SK-N-SH (cell line): ENCODE data around the gene GRB10. TPM values are rescaled to one million over a fixed set of nuclear protein-coding genes. Genes with fewer than 3 reads are reported as not detected.

Experiments used
- CTCF ChIA-PET: fragments of 300-600, 350-600 bp; formaldehyde crosslinking; extraction: SDS; loops from one replicate; lab custom pipeline; 2021; lab: Yijun Ruan, JAX
- POLR2A ChIA-PET: fragments of 350-600 bp; sonication (Branson Sonifier 250); formaldehyde crosslinking; extraction: SDS; loops from one replicate; lab custom pipeline; 2020; ENCODE audit warnings: antibody characterized with exemption, inconsistent platforms; lab: Yijun Ruan, JAX
- DNase-seq: peaks from one replicate; pipeline ENCODE4 v3.0.0; 2012
- H2AFZ ChIP-seq: fragments of 200-600 bp; sonication (generic); 2 replicates; pipeline ENCODE4 v1.8.1; 2016; ENCODE audit warnings: antibody characterized with exemption, mild to moderate bottlenecking, low read depth
- H3F3A ChIP-seq: fragments of 200-600 bp; sonication (generic); replicated peaks from 2 replicates; pipeline ENCODE3; 2016; ENCODE audit warnings: antibody characterized with exemption, mild to moderate bottlenecking; ENCODE audit not compliant: insufficient read depth
- H3K27ac ChIP-seq, 2 experiments: fragments of 200-500 bp in 1 of 2; fragments of 200-600 bp in 1 of 2; sonication (Bioruptor generic) in 1 of 2; sonication (generic), shearing (Covaris generic) in 1 of 2; 2 replicates each; pipeline versions ENCODE4 v1.5.1 to v1.6.1; 2014 to 2016; ENCODE audit warnings: low read depth in 2 of 2, inconsistent platforms in 1 of 2, low read length in 1 of 2, mild to moderate bottlenecking in 1 of 2, mixed read lengths in 1 of 2
- H3K27me3 ChIP-seq: fragments of 200-600 bp; sonication (generic), shearing (Covaris generic); 2 replicates; pipeline ENCODE4 v1.6.1; 2016; ENCODE audit warnings: mixed run types; ENCODE audit not compliant: insufficient read depth
- H3K36me3 ChIP-seq, 2 experiments: fragments of 200-500 bp in 1 of 2; fragments of 200-600 bp in 1 of 2; sonication (Bioruptor generic) in 1 of 2; sonication (generic) in 1 of 2; replicated peaks in 1 of 2; 2 replicates each; pipeline versions ENCODE3 to v1.5.1; 2014 to 2016; ENCODE audit warnings: low read length in 1 of 2, mild to moderate bottlenecking in 1 of 2; ENCODE audit not compliant: insufficient read depth in 2 of 2, control insufficient read depth in 1 of 2
- H3K4me1 ChIP-seq, 2 experiments: fragments of 200-500 bp in 1 of 2; fragments of 200-600 bp in 1 of 2; sonication (Bioruptor generic) in 1 of 2; sonication (generic), shearing (Covaris generic) in 1 of 2; 2 replicates each; pipeline versions ENCODE4 v1.5.1 to v1.6.1; 2014 to 2016; ENCODE audit warnings: low read depth in 1 of 2, low read length in 1 of 2, mixed run types in 1 of 2; ENCODE audit not compliant: insufficient read depth in 2 of 2, control insufficient read depth in 1 of 2
- H3K4me2 ChIP-seq: fragments of 200-600 bp; sonication (generic), shearing (Covaris generic); 2 replicates; pipeline ENCODE4 v1.6.1; 2017; ENCODE audit warnings: mixed run types
- H3K4me3 ChIP-seq, 2 experiments: fragments of 200-500 bp in 1 of 2; fragments of 200-600 bp in 1 of 2; sonication (Bioruptor generic) in 1 of 2; sonication (generic), shearing (Covaris generic) in 1 of 2; 2 replicates each; pipeline versions ENCODE4 v1.5.1 to v1.8.1; 2014 to 2016; ENCODE audit warnings: low read depth in 2 of 2, inconsistent platforms in 1 of 2, low read length in 1 of 2, mild to moderate bottlenecking in 1 of 2, mixed read lengths in 1 of 2, moderate library complexity in 1 of 2
- H3K79me2 ChIP-seq: fragments of 200-600 bp; sonication (generic); 2 replicates; pipeline ENCODE4 v1.8.1; 2017; ENCODE audit warnings: mild to moderate bottlenecking; ENCODE audit not compliant: insufficient read depth
- H3K9ac ChIP-seq: fragments of 200-600 bp; sonication (generic); 2 replicates; pipeline ENCODE4 v1.6.1; 2017; ENCODE audit warnings: mixed run types
- H3K9me2 ChIP-seq: fragments of 200-600 bp; sonication (generic); 2 replicates; pipeline ENCODE4 v1.6.1; 2017; ENCODE audit warnings: mixed run types
- H3K9me3 ChIP-seq: fragments of 200-600 bp; sonication (generic); 2 replicates; pipeline ENCODE4 v1.6.1; 2017; ENCODE audit warnings: mixed run types, mild to moderate bottlenecking, moderate library complexity
- H4K20me1 ChIP-seq: fragments of 200-600 bp; sonication (generic); 2 replicates; pipeline ENCODE4 v1.6.1; 2017; ENCODE audit warnings: mild to moderate bottlenecking, mixed run types; ENCODE audit not compliant: insufficient read depth
- MEF2A ChIP-seq: IDR thresholded peaks from 2 replicates; pipeline ENCODE4 v1.4.0; 2012; ENCODE audit warnings: low read depth, borderline replicate concordance
- PBX3 ChIP-seq: IDR thresholded peaks from 2 replicates; pipeline ENCODE4; 2012
- POLR2AphosphoS5 ChIP-seq: IDR thresholded peaks from 2 replicates; pipeline ENCODE4 v1.6.1; 2012; ENCODE audit warnings: low read depth, low read length
- RAD21 ChIP-seq: IDR thresholded peaks from 2 replicates; pipeline ENCODE4 v1.6.1; 2012; ENCODE audit warnings: mild to moderate bottlenecking, low read length
- RFX5 ChIP-seq: IDR thresholded peaks from 2 replicates; pipeline ENCODE4 v1.6.1; 2012; ENCODE audit warnings: mild to moderate bottlenecking, improper control_type of control experiment, low read length
- TCF12 ChIP-seq: IDR thresholded peaks from 2 replicates; pipeline ENCODE4 v1.4.0; 2012
- TEAD4 ChIP-seq: IDR thresholded peaks from 2 replicates; pipeline ENCODE4 v1.4.0; 2012; ENCODE audit warnings: mild to moderate bottlenecking, borderline replicate concordance; ENCODE audit not compliant: insufficient read depth
- WGBS: methylation state at CpG from one replicate; pipeline ENCODE4 v1.1.6; 2017; ENCODE audit warnings: low lambda C conversion rate; 5-methylcytosine and 5-hydroxymethylcytosine counted together
- polyA plus RNA-seq, 3 experiments: library from polyadenylated mRNA; depleted of rRNA; stranded (reverse); fragments of >200 nt; gene quantifications; 2 replicates each; pipeline ENCODE4 v1.2.3, GENCODE V29; 2012
- TF ChIP-seq, protein P1 (sequence below): IDR thresholded peaks from 2 replicates; pipeline ENCODE4 v1.4.0; 2012; ENCODE audit warnings: low read depth
- TF ChIP-seq, protein P2 (sequence below): IDR thresholded peaks from 2 replicates; pipeline ENCODE4 v1.6.1; 2012; ENCODE audit warnings: mild to moderate bottlenecking, low read depth, low read length, moderate library complexity
- TF ChIP-seq, protein P3 (sequence below): IDR thresholded peaks from 2 replicates; pipeline ENCODE4 v1.4.0; 2012; ENCODE audit warnings: low read depth, borderline replicate concordance

The GRB10 gene
- polyA plus RNA-seq, 1 of the 3 experiments (the other 2 are of a cell fraction) = 5.1 TPM

DNA sequence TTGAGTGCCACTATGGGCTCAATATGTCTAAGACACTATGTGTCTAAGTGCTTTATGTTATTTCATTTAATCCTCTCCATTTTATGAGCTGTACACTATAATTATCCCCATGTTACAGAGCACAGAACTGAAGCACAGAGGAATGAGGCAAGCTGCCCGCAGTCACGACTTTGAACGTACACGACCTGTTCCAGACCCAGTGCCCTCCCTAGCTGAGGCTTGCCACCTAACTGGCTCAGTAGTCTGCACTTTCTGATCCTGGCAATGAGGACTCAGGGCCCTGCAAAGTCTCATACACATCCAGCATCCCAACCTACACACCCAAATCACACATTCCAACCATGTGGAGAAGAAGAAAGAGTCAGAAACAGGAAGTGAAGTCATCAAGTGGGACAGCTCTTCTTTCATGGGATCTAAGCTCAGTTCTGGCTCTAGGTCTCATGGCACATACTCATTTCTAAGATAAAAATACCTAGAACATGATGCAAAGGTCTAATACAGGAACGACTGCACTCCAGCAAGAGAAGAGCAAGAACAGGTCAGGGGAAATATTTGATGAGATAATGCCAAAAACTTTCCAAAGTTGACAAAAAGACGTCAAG is 175.1 kb downstream of the GRB10 start (continued):
- TF ChIP-seq, protein P1, sequence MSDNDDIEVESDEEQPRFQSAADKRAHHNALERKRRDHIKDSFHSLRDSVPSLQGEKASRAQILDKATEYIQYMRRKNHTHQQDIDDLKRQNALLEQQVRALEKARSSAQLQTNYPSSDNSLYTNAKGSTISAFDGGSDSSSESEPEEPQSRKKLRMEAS = no peak
- TF ChIP-seq, protein P2, sequence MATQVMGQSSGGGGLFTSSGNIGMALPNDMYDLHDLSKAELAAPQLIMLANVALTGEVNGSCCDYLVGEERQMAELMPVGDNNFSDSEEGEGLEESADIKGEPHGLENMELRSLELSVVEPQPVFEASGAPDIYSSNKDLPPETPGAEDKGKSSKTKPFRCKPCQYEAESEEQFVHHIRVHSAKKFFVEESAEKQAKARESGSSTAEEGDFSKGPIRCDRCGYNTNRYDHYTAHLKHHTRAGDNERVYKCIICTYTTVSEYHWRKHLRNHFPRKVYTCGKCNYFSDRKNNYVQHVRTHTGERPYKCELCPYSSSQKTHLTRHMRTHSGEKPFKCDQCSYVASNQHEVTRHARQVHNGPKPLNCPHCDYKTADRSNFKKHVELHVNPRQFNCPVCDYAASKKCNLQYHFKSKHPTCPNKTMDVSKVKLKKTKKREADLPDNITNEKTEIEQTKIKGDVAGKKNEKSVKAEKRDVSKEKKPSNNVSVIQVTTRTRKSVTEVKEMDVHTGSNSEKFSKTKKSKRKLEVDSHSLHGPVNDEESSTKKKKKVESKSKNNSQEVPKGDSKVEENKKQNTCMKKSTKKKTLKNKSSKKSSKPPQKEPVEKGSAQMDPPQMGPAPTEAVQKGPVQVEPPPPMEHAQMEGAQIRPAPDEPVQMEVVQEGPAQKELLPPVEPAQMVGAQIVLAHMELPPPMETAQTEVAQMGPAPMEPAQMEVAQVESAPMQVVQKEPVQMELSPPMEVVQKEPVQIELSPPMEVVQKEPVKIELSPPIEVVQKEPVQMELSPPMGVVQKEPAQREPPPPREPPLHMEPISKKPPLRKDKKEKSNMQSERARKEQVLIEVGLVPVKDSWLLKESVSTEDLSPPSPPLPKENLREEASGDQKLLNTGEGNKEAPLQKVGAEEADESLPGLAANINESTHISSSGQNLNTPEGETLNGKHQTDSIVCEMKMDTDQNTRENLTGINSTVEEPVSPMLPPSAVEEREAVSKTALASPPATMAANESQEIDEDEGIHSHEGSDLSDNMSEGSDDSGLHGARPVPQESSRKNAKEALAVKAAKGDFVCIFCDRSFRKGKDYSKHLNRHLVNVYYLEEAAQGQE = no peak
- TF ChIP-seq MEF2A = no peak
- TF ChIP-seq TCF12 = no peak

DNA sequence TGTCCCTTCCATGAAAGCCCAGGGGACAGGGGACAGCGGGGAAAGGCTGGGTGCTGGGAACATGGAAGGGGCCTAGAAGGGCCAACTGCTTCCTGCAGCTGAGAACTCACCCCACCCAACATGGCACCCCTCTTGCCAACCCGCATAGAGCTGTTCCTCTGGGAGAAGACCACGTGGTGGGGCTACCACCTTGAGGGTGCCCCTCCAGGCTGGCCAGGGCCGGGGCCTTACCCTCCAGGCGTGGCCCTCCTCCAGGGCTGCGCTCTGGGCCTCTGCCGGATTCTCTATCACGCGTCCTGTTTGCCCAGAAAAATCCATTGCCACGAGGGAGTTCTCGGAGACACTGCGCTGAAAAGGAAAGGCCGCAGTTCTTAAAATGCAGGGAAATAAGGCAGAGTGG is 177.6 kb downstream of the GRB10 start:
- peaks cover 12 to 52% of the 10 kb centered on the region in 2 experiments for H3K36me3 ChIP-seq
- CTCF ChIA-PET = no interaction called here
- DNase-seq = no peak
- no peak overlapping the region for H3K27ac ChIP-seq
- H4K20me1 ChIP-seq = peaks cover under 1% of the 10 kb centered on the region; the same call in 1 of the 2 replicates
- H3K9me3 ChIP-seq = no peaks in the 10 kb centered on the region
- WGBS = 78% methylated on average over 11 of the region's 13 CpGs
- H3K4me2 ChIP-seq = no peak overlapping the region
- H3K9me2 ChIP-seq = no peaks in the 10 kb centered on the region
- POLR2A ChIA-PET = no interaction called here
- peaks cover 0 to 9% of the 10 kb centered on the region in 2 experiments; a peak in 1 of 4 replicates for H3K4me1 ChIP-seq
- no peaks in the 10 kb centered on the region for H3K27me3 ChIP-seq
- TF ChIP-seq, protein P3, sequence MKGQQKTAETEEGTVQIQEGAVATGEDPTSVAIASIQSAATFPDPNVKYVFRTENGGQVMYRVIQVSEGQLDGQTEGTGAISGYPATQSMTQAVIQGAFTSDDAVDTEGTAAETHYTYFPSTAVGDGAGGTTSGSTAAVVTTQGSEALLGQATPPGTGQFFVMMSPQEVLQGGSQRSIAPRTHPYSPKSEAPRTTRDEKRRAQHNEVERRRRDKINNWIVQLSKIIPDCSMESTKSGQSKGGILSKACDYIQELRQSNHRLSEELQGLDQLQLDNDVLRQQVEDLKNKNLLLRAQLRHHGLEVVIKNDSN = no peak
- TF ChIP-seq PBX3 = no peak
- H3K4me3 ChIP-seq = no peak overlapping the region
- H2AFZ ChIP-seq = no peak overlapping the region
- H3K79me2 ChIP-seq = no peaks in the 10 kb centered on the region
- no peaks in the 10 kb centered on the region for H3F3A ChIP-seq
- H3K9ac ChIP-seq = no peak overlapping the region

- H3K9ac ChIP-seq = no peak overlapping the region
- ChIA-PET POLR2A (no interaction called here), CTCF (interaction anchor here (1.0 to 1.8 kb wide), 7 partner anchors 7 to 135 kb away, joined by 3 to 9 read pairs (median 3); no protein-coding TSS in a partner anchor)
- no peak overlapping the region for H3K4me3 ChIP-seq
- H3K27ac ChIP-seq = no peak overlapping the region
- 58% methylated on average over 7 of the region's 7 CpGs for WGBS
- H4K20me1 ChIP-seq = no peaks in the 10 kb centered on the region
- no peaks in the 10 kb centered on the region for H3F3A ChIP-seq
- no peaks in the 10 kb centered on the region for H3K9me2 ChIP-seq
- H3K9me3 ChIP-seq = no peaks in the 10 kb centered on the region
- H3K36me3 ChIP-seq = peaks cover 12 to 45% of the 10 kb centered on the region in 2 experiments
- H3K4me2 ChIP-seq = no peak overlapping the region
- DNase-seq = no peak
- peaks cover 0 to 20% of the 10 kb centered on the region in 2 experiments; a peak in 1 of 4 replicates for H3K4me1 ChIP-seq
- no peaks in the 10 kb centered on the region for H3K27me3 ChIP-seq
- H3K79me2 ChIP-seq = no peaks in the 10 kb centered on the region
- TF ChIP-seq RFX5 (peak; percentile 85), RAD21 (no peak), POLR2AphosphoS5 (no peak), TEAD4 (no peak)
- TF ChIP-seq, protein P3 = no peak
- H2AFZ ChIP-seq = no peak overlapping the region
These were observed 179.4 kb downstream of the GRB10 start for GRCh38 chr7:50603287-50603686.
